T follicular helper cell (primary cell): Measurements from ENCODE around the gene MVB12B.

Experiments
- DNase-seq: peaks from one replicate; pipeline ENCODE4 v3.0.0-alpha.2; 2020; ENCODE audit warnings: low read depth

Gene MVB12B

DNA sequence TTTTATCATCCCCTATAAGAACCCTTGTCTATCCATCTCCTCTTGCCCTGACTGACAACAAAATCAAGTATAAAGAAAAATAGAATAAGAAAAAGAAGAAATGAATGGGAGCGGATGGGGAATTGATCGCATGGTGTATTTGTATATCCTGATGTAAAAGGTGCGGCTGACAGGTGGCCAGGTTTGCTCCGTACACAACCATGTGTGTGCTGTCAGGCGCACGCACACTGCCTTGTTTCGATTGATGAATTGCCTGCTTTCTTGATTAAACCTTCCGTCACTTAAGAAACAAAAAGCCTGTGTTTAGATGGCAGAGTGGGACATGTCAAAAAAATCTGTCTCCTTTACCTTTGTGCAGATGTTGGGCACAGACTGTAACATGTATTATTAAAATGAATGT is 102.6 kb downstream of the MVB12B start:
- no peak for DNase-seq

- no peak for DNase-seq
Measured at GRCh38 chr9:126430124-126430523, 103.5 kb downstream of the MVB12B start.

DNA sequence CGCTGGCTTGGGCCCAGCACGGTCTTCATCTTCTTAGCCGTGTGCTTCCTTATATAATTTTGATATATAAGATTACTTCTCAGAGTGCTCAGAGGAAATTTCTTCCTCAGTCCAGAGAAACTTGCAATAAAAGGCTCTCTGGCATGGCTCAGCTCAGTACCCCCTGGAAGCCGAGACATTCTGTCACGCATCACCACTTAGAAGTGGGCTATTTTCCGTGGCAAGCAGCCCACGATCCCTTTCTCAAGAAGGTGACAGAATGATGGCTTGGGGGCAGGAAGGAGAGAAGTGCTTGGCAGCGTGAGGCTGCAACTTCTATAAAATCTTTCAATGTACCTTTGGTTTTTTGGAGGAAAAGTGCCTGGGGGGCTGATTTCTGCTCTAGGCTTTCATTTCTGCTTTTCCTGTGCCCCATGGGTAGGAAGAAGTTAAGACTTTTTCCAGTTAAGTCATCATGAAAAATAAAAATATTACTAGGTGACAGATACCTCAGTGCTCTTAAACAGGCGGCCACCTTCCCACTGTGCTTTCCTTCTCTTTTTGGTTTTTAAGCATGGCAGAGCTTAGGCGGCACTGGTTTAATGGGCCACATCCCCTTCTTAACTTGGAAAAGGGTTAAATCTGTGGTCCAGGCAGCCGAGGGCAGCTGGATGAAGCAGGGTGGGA is 104.6 kb downstream of the MVB12B start:
- DNase-seq: no peak

DNA sequence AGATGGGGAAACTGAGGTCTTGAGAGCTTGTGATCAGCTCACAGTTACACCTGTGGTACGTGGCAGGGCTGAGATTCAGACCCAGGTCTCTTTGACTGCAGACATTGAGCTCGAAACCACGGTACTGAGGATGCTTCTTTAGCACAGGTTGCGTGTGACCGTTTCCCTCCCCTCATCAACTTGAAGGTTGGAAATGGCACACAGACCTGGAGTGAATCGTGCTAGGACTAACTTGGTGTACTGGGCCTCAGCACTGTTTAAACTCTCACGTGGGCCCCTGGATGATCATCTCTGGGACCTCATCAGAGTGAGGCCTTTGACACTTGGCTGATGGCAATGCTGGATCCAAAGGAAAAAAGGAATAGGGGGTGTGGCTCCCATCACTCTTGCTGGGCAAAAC is 106.0 kb downstream of the MVB12B start:
- no peak for DNase-seq

- no peak for DNase-seq
Measured at GRCh38 chr9:126435105-126435504, 108.5 kb downstream of the MVB12B start.

GRCh38 chr9:126435626-126436025 is 109.0 kb downstream of the MVB12B start:
- no peak for DNase-seq

DNA sequence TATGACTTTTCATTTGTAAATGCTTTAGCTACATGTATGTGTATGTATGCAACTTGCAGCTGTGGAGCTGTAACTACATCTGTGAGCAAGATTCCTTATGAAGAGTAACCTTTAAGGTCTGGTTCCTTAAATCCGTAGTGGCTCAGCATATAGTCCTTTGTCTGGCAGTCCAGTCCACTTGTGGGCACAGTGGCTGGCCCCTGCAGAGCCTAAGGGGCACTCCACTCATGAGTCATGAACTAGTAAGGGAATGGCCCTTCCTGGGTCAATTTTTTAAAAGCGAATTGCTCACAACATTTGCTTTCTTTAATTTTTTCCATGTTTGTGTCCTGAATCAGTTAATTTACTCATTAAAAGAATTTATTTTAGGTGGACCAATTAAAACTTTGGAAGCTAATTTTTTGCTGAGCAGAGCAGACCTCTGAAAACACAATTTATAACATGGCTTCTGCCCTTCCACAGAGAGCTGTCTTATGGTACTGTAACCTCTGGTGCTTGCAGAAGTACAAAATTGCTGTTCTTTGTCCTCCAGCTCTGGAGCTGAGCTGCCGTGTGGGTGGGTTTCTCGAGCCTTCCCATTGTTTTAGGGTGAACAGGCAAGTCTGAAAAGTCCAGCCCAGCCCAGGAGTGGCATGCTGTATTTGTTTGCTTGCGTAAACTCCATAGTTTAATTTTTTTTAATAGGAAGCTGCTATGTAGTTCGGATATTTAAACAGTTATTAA is 110.1 kb downstream of the MVB12B start:
- DNase-seq: no peak

DNA sequence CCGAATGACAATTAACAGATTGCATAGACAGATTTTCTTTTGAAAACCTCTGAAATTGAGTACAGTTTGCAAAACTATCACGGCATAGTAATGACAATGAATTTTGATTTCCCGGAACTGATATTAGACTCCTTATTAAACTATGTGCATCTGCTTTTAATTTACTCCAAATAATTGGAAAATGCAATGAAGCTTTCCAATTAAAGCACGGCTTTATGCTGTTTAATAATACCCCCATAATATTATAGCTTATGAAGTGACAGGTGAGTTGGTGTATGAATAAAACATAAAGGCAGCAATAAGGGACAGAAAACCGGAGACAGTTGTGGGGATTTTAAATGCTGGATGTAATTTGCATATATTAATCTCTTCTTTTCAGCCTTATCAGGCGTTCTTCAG is 110.6 kb downstream of the MVB12B start:
- no peak for DNase-seq

DNA sequence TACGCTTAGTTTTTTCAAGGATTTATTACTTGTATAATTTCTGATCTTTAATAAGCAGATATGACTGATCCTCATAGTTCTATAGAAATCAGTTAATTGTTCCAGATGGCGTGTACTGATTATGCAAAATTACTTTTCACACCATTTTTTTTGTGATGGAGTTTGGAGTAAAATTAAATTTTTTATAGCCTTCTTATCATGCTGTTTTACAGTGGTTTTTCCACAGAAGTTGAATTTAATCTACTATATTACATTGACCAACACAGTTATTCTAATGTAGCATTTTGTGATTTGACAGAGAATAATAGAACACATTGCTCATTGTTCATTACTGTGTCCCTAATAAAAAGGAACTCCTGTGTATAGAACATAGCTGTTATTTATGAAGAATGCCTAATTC is 111.1 kb downstream of the MVB12B start:
- no peak for DNase-seq

- no peak for DNase-seq
Measured at GRCh38 chr9:126438741-126439401, 112.2 kb downstream of the MVB12B start.

- DNase-seq: no peak
Measured at GRCh38 chr9:126439402-126439765, 112.8 kb downstream of the MVB12B start.

DNA sequence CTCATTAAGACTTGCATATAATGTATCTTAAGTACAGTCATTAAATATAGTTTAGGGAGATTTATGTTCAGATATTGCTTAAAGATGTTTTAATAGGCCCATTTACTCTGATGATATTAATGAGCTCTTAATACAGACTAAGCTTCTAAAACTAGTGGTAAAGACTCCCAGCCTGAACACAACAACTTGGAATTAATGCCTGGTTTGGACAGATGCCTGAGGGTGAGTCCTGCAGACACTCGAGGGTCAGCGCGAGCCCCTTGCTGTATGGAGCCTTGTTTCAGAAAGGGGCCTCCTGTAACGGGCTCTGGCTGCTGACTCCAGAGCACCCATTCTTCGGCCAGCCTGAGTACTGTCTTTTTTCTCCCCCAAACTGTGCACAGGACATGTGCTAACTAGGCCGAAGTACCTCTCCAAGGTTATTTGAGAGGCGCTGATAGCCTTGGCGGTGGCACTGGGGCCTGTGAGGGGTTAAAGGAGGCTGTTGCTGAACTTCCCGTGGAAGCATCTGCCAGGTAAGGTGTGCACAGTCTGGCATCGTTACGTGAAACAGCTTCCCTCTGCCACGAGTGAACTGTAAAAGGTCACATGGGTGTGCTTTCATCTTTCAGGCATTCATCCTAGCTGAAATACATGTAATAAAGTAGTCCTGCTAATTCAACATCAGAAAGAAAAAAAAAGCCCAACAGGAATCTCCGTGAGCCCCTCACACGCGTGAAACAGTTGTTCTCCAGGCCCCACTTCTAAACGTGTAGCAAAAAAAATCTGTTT is 113.4 kb downstream of the MVB12B start:
- DNase-seq: no peak

DNA sequence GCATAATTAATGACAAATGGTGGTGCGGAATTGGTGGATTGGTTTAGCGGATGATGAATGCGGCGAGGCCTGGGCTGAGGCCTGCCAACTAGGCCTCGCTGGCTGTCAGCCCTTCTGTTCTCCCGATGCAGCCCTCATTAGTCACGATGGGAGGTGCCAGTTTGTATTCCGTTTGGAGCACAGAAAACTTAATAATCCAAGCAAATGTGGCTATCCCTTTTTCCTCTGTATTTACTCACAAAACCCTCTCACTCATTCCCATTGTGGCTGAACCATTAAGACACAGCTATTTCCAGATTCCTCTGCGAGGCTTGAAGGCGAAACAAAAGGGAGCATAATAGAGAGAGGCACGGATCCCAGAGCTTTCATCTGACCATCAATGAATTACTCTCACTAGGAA is 114.3 kb downstream of the MVB12B start:
- DNase-seq: no peak

DNA sequence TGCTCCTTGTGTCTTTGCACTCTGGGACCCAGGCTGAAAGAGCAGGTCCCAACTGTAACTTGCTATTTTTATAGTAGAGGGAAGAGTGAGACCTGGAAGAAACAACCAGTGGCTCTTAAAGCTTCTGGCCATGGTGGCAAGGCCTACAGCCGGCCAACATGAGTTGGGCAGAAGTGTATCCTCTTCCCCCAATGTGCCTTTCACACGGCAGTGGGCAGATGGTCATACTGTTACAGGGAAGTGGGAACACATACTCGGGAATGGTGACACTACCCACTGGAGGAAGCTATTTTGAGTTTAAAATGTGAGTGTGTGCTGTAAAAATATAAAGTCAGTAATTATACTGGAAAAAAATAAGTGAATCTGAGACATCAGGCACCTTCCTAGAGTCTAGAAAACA is 116.0 kb downstream of the MVB12B start:
- DNase-seq: no peak

DNA sequence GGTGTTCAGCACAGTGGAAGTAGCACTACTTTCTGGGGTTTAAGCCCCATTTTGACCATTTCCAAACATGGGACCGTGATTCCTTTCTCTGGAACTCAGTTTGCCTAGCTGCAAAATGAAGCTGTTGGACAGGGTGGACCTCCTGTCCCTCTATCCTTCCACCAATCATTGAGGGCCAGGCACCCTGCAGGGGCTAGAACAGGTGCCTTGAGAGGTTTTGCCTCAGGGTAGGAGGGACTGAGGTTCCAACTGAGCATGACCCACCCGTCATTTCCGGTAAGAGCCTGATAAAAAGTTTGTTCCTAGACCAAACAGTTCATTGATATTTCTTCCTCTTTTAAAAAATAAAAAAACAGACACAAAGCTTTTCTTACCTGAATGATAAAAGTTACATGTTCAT is 116.5 kb downstream of the MVB12B start:
- no peak for DNase-seq

DNA sequence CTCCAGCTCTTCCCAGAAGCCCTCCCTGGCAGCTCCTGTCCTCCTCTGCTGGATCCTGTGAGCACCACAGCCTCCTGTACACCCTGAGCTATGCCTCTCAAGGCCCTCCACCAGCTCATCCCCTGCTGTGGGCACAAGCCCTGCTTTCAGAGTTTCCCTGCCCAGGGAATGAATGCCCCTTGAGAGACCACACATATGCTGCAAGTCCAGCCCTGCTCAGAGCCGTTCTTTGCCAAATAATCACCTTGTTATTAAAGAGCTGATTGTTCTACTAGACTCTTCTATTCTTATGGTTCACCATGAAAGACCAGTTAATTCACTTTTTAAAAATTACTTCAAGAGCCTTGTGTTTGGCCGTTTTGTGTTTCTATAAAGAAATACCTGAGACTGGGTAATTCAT is 121.5 kb downstream of the MVB12B start:
- DNase-seq: no peak

GRCh38 chr9:126448865-126449577 is 122.4 kb downstream of the MVB12B start:
- no peak for DNase-seq

DNA sequence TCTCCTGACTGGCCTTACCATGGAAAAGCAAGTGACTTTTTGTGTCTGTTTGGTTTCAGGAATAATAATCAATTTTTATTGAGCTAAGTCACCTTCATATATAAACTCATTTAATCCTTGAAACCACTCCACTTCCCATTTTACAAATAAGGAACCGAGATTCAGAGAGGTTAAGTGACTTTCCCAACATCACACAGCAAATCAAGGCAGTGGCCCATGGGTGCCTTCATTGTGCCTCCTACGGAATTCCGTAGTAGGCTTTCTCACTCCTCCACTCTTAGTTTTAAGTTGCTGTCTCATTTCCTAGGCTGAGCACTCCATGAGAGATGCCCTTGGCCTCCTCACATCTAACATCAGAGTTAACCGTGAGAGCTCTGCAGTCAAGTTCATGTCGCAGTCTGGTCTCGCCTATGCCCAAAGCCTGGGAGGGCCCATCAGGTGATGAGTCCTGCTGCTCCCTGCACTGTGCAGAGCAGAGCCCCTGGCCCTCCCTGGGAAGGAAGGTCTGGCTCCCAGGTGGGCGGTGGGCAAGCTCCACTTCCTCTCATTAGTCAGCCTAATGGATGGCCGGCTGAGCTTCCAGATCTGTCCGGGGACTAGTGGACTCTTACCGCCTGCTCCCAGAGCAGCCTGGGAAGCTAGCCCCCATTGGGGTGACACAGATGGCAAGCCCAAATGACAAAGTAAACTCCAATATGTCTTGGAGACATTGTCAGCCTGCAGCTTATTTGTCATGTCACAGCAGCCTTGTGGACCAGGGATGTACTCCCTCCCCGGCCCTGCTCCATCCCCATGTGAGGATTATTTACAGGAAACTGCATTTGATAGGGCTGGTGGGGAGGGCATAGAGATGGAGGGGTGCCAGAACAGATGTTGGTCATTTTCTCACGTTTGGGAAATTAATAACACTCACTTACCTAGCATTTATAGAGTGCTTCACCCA is 123.4 kb downstream of the MVB12B start:
- DNase-seq: no peak

DNA sequence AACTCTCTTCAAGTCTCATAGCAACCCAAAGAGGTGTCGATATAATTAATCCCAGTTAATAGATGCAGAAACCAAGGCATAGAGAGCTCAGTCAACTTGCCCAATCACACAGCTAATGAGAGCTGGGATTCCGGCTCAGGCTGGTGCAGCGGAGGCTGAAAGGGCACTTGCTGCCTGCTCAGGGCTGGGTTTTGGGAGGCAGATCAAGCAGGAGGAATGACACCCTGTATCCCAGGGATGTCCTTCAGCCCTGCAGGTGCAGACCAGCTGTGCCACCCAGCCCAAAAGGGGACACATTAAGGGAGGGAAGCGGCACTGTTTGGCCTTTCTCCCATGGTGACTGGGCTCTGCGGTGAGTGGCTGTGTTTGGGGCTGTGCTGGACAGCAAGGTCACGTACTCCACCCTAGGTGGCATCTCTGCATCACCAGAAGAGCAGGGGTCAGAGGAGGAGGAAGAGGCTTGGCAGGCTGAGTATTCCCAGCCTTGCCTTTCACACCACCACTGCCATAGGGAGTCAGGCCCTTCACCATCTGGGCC is 124.1 kb downstream of the MVB12B start:
- no peak for DNase-seq

- DNase-seq: no peak
Measured at GRCh38 chr9:126451316-126451885, 124.8 kb downstream of the MVB12B start.
